Vagina (tissue), 2 donors: ENCODE results near the gene ST6GALNAC3.

Experiments
- CTCF ChIP-seq, 3 experiments: fragments of 450-650 bp in 2 of 3; fragments of 200-600 bp in 1 of 3; sonication (generic) in 1 of 3; IDR thresholded peaks; one replicate each; pipeline ENCODE4 v1.5.1; 2017 to 2019; ENCODE audit warnings: antibody characterized with exemption in 3 of 3, mild to moderate bottlenecking in 2 of 3, moderate library complexity in 2 of 3
- POLR2A ChIP-seq, 2 donors: fragments of 450-650 bp; IDR thresholded peaks; one replicate each; pipeline ENCODE4 v1.6.1; 2017; ENCODE audit warnings: antibody characterized with exemption in 2 of 2, mild to moderate bottlenecking in 2 of 2, moderate library complexity in 2 of 2

- TF ChIP-seq CTCF (IDR thresholded peaks at IDR 0.05) (no peak), POLR2A (IDR thresholded peaks at IDR 0.05) (no peak)
Measured at GRCh38 chr1:76591461-76591860, 516.9 kb downstream of the ST6GALNAC3 start.
